NCI-H146 treated with DMSO at 0.1 percent for 48 hours (cell line): ENCODE results near the gene DSCAML1.
A peak's percentile ranks its signal among the peaks of the same experiment; 100 is the strongest.
"Not testable (repeated sequence)": the region's sequence is repeated elsewhere in the genome, so short reads cannot be mapped to it uniquely, and the experiment has no call there.

Source experiments
- DNase-seq: peaks from one replicate; lab custom pipeline; 2025; ENCODE audit not compliant: unreplicated experiment; lab: John Stamatoyannopoulos, UW

Gene DSCAML1

DNA sequence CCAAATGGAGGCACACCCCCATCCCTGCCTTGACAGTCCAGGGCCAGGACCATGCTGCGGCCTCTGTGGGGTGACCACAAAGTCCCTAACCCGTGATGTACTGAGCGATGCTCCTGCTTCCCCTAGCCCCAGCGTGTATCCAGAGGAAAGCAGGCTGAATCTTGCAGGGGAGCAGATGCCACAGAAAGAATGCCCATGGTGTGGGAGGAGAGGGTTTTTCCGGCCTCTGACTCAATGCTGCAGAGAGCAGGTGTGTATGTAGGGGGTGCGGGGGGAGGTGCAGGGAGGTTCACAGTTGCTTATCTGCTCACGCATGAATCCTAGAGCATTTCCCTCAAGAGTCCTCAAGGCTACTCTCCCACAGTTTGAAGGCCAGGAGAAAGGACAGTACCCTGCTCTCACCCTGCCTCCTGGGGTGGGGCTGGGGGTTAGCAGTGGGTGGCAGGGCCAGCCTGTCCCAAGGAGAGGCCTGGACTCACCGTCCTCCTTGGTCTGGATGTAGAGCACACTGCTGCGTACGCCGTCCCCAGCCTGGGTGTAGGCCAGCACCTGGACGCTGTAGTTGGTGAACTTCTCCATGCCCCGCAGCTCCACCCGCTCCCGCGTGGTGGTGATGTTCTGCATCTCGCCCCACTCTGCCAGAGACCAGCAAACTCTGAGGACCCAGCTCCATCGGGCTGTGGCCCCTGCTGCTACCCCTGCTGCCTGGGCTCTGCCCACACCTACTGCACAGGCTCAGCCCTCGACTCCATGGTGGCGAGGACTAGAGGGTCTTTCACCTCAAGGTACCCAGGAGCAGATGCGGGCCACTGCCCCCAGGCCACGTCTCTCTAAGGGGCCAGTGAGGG is 338.5 kb downstream of the DSCAML1 start:
- no peak for DNase-seq

DNA sequence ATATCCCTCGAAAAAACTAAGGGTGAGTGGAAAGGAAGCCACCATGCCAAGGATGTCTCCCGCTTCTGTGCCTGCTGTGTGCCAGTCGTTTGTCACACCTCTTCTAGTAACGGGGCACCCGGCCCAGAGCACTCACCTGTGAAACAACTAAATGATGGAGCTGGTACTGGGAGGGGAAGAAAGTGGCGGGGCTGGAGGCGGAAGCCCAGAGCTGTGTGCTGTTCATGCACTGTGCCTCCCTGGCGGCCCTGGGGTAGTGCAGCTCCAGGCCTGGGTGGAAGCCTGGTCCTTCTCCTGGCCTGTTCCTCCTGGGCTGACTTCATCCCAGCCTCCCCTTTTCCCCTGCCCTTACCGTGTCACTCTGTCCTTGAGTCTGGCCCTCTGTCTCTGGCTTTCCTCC is 339.2 kb downstream of the DSCAML1 start:
- no peak for DNase-seq

DNA sequence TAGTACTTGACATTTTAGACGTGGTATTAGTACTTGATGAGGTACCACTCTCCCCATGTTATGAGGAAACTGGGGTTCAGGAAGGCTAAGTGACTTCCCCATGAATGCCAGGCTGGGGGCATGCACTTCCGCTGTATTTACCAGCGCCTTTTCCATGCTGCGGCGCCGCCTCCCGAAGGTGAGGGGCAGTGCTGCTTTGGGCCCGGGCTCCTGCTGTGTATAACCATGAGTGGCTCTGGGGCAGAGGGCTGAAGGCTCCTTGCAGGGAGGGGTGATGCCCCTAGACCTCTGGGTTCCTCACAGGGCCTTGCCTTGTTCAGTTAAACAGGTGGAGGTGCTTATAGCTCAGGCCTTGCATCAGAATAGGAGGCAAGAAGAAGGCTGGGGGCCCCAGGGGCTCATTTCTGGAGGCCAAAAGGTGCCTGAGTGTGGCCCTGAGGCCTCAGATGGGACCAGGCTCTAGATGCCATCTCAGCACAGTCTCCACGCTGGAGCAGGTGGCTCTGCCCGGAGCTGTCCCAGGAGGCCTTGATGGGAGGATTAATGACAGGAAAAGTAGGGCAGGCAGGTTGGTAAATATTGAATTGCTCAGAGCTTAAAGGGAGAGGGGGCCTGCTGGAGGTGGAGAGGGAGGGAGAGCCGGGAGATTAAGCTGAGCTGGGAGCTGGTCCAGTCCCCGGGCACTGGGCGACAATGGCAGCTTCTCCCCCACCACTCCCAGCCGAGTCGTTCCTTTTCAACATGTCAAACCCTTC is 339.8 kb downstream of the DSCAML1 start:
- DNase-seq, result peak; percentile 67

DNA sequence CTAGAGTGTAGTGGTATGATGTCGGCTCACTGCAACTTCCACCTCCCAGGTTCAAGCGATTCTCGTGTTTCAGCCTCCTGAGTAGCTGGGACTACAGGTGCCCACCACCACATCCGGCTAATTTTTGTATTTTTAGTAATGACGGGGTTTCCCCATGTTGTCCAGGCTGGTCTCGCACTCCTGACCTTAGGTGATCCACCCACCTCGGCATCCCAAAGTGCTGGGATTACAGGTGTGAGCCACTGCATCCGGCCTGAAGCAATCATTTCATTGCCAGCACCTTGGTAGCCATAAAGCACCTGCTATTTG is 340.3 kb downstream of the DSCAML1 start:
- not testable (repeated sequence) for DNase-seq

DNA sequence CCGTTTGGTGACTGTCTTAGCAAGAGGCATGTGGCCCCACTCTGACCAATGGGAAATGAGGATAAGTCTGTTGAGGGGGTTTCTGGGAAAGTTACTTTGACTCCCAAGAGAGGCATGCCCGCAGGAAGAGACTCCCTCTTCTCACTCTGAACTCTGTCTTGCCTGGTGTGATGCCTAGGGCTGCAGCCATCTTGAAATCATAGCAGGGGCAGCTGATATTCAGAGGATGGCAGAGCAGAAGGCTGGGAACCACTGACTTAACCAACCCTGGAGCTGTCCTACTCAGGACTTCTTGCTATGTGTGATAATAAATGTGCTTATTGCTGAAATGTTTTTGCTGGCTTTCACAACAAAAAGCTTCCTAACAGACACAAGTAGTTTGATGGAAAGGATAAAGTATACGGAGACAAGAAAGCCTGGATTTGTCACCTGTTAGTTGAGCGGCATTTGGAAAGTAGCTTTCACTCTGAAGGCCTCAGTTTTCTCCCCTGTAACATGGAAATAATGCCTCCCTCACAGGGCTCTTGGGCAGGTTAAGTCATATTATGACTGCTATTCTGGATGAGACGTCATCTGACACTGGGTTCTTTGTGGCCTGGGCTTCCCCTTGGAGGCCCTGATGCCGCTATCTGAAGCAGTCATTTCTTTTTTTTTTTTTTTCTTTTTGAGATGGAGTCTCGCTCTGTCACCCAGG is 340.8 kb downstream of the DSCAML1 start:
- DNase-seq, result no peak

DNA sequence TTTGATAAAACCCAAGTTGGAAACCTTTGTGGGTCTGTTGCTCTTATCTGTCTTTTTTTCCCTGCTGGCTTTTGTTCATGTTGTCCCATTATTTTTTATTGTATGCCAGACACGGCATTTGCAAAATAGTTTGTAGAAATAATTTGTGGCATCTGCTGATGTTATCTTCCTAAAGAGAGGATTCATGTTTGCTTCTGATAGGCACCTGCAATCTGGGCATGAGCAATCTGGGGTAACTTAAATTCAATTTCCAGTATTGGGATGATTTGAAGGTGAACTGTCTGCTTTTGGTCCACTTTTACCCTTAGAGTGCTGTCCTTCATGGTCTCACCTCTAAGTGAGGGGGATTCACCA is 342.5 kb downstream of the DSCAML1 start:
- DNase-seq, result no peak

DNA sequence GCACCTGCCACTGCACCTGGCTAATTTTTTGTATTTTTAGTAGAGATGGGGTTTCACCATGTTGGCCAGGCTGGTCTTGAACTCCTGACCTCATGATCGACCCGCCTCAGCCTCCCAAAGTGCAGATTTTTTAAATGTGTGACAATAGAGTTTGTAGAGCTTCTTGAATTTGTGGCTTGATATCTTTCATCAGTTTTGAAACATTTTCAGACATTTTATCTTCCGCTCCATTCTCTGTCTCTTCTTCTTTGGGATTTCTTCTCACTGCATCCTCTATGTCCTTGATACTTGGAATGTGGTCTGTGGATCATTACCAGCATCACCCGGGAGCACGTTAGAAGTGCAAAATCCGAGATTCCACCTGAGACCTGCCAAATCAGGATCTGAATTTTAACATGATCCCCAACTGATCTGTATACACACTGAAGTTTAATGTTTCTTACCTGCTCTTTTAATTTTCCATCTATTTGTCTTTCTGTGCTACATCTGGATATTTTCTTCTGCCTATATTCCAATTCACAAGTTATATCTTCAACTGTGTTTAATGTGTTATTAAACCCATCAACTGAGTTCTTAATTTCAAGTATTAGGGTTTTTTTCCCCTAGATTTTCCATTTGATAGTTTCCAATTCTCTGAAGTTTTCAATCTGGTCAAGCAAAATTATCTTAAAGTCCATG is 343.0 kb downstream of the DSCAML1 start:
- DNase-seq, result no peak

DNA sequence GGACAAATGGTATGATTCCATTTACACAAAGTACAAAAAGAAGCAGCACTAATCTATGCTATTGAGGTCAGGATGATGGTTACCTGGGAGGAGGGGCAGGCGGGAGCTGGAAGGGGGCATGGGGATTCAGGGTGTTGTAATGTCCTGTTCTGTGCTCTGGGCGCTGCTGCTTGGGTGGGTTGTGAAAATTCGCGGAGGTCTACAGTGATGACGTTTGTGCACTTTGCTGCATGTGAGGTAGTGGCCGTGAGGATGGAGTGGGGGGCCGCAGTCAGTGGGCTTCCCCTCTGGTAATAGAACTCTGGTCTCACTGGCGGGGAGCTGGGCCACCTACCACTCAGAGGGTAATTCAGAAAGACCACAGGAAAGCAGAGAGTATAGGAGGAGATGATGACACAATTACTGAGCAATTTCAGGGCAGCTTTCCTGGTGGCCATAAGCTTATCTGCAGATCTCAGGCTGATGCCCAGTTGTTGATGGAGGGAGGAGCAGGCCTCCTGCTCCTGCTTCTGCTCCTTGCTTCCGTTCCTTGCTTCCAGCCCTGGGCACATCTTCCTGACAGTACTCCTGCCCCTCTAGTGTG is 347.8 kb downstream of the DSCAML1 start:
- no peak for DNase-seq

DNA sequence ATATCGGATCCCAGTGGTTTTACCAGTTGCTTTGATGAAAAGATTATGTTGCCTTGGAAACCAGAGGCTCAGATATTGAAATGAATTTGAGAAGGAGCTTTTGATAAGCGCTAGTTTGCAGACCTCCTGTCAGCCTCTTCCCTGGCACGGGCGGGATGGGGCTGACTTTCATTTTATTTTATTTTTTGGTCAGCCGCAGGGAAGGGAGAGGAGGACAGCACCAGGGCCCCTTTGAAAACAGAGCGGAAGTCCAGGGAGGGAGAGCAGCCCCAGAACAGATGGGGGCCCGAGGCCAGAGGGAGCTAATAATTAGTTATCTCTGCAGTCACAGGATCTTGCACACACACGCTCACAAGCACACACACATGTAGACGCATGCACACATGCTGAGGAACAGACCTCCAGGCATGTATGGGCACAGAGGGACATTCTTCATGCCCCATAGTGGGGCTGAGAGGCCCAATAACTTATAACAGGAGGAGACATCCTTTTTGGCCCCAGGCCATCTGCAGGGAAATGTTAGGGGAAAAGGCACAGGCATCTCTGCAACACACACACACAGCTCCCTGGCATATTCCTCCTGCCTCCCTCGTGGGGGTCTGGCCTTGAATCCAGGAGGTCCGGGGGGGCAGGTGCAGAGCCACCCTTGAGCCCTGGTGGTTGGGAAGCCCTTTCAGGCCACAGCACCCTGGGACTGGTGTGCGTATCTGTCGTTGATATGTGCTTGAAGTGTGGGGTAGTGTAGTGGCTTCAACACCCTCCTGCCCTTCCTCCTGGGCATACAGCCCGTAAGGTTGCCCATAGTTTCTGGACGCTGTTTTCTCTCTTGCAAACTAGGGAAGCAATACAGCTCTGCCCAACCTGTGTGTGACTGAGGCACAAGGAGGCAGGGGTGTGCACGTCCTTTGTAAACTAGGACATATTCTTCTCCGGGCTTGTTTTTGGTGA is 352.0 kb downstream of the DSCAML1 start:
- no peak for DNase-seq

DNA sequence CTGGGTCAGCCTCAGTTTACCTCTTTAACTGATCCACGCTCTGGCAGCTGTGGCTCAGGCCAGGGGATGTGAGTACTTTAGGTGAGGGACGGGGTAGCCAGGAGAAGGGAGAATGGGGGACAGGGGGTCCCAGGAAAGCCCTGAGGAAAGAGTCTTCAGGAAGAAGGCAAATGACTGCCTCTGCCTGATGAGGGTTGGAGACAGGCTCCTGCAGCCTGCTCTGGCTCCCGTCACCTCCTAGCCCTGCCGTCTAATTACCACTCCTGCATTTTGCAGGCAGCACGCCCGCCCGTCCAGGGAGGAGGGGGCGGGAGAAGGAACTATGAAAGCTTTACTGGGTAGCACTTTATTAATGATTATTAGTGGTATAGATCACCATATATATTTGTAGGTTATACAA is 352.8 kb downstream of the DSCAML1 start:
- DNase-seq, result no peak

DNA sequence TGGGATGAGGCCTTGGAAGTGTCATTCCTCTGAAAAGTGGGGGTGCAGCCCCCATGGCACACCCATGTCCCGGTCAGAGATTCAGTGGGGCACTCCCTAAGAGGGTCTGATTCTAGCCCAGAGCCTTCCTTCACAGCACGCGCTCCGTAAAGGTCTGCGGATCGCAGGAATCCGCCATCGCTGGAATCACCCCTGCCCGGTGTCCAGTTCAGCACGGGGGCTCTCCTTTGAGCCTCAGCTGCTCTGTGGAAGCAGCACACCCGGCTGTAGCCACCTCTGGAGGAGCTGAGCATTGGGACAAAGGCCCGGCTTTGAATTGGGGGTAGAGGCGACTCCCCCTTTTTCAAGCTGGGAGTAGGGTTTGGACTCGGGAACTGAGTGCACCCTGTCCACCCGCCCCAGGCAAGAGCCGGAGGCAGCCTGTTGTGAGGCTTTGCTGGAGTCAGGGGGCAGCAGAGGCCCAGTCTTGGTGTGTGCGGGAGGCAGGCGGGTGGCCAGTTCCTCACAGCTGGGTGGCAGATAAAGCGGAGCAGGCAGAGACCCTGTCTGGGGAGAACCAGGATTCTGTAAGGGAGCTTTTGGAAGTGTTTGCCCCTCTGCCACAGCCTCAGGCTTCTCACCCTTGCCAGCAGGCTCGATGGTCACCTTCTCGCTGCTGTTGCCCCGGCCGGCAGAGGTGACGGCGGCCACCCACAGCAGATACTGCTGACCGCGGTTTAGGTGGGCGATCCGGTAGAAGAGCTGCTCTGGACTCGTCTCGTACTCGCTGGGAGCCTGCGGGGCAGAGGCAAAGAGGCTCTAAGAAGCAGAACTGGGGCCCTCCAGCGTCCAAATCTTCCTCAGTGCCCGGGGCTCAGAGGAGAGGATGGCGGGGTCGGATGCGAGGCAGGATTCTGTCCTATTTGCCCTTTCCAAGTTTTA is 353.5 kb downstream of the DSCAML1 start:
- DNase-seq, result peak; percentile 3

DNA sequence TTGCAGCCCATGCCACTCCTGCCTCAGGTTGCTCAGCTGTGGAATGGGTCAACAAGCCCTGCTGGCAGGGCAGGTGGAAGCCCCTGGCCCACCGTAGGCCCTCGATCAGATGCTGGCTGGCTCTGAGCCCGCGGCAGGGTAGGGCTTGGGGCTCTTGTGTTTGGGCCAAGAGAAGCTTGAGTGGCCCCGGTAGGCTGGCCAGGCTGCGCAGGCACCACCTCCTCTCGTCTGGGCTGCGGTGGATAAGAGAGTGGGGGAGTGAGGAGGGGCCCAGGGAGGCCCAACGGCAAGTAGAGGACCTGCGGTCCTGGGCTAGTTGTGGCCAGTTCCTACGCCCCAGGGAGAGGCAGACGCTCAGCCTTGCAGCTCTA is 354.2 kb downstream of the DSCAML1 start:
- DNase-seq, result no peak

DNA sequence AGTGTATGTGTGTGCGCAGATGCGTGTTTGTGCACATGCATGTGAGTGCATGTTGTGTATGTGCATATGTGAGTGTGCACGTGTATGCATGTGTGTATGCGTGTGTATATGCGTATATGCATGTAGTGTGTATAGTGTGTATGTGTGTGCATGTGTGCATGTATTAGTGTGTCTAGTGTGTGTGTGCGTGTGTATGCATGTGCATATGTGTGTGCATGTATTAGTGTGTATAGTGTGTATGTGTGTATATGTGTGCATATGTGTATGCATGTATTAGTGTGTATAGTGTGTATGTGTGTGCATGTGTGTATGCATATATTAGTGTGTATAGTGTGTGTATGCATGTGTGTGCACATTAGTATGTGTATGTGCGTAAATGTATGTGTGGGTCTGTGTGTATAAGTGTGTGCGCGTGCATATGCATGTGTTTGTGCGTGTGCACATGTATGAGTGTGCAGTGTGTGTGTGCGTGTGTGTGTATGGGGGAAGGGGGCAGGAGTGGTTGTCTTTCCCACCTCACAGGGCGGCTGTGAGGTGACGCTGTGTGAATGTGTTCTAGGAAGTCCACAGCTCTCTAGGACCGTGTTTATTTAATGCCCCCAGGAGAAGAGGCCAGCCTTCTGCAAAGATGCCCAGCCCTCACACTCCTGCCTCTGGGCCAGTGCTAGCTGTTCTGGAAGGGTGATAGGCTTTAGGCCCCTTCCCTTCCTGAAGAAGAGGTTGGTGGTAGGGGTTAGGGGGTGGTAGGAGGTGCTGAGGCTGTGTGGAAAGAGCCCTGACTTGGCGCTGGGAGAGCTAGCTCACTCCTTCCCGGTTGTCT is 354.8 kb downstream of the DSCAML1 start:
- DNase-seq, result no peak

DNA sequence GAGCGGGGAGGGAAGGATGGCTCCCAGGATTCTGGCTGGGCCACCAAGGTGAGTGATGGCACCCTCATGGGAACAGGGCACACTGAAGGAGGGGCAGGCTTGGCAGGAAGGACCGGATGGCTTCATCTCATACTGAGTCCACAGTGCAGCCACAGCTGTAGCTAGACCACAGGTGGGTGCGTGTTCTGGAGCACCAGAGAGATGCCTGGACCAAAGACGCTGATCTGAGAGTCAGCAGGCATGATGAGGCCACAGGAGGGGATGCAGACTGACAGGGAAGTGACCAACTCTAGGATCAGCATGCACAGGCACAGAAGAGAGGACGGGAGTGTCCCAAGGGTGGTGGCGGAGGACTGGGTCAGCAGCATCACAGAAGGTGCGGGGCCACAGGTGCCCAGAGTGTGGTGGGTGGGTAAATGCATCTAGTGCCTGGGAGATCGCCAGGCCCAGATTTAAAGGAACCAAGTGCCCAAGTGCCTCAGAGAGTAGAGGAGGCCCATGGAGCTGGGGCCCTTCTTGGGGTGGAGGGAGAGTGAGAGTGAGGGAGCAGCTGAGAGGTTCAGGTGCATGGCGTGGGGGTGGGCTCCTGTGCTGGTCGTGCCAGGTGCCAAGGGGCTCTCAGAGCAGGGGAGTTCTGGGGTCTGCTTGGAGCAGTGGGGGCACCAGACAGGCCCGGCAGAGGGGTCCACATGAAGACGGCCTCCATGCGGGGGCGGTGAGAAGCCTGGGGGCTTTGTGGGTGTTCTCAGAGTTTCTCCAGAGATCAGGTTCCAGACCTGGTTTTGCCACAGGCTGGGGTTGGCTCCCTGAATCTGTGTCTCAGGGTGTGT is 355.7 kb downstream of the DSCAML1 start:
- no peak for DNase-seq

DNA sequence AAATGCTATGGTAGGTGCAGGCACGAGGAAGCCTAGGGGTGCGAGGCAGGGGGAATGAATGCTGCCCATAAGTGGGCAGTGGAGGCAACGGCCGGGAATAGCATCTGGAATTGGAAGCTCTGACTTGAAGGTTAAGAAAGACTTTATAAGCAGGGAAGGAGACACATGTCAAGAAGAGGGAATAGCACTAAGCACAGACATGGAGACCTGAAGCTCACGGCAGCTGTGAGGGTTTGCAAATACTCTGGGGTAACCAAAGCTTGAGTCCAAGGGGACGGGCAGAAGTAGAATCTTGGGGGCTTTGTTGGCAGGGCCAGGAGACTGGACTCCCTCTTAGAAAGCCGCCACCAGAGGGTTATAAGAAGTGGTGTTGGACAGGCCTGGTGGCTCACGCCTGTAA is 356.8 kb downstream of the DSCAML1 start:
- DNase-seq, result no peak

DNA sequence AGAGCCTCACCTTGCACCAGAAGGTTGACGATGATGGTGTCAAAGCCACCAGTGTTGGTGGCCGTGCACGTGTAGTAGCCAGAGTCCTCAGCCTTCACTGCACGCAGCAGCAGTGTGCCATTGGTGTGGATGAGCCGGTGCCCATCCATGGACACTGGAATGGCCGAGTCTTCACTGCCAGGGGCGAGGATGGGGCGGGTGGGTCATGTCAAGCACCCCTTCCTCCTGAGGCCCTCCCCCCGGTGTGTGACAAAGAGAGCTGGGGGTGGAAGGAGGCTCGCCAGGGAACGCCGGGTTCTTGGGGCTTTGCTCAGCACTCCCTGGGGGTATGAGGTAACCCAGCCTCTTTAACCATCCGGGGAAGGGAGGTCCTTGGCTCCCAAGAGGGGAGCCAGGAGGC is 357.8 kb downstream of the DSCAML1 start:
- no peak for DNase-seq

DNA sequence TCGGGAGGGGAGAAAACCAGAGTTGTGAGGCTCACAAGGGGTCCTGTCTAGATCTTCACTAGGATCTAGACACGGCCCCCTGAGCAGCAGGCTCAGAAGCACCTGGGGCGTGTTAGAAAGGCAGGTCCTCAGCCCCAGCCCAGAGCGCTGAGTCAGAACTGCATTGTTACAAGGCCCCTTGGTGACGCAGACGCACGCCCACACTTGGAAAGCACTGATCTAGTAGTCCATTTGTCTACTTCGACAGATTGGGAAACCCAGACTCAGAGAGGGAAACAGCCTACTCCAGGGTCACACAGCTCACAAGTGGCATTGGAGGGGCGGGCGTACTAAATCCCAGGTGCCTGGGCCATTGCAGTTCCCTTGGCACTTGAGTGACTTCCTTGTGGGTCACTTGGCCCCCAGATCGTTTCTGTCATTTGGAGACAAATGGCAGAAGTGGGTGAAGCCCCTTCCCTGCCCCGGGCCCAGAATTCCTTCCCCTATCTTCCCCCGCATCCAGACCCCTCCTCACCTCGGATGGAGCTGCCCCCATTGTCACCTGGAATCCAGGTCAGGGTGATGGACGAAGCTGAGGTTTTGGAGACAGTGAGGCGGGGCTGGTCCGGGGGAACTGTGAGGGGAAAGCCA is 358.5 kb downstream of the DSCAML1 start:
- no peak for DNase-seq
